Epidermal melanocyte (primary cell): ENCODE results near the gene ELK4.

ENCODE experiments used
- DNase-seq: peaks from one replicate; pipeline ENCODE4 v3.0.0; 2011; ENCODE audit warnings: low spot score; ENCODE audit not compliant: insufficient read length

Gene ELK4

DNA sequence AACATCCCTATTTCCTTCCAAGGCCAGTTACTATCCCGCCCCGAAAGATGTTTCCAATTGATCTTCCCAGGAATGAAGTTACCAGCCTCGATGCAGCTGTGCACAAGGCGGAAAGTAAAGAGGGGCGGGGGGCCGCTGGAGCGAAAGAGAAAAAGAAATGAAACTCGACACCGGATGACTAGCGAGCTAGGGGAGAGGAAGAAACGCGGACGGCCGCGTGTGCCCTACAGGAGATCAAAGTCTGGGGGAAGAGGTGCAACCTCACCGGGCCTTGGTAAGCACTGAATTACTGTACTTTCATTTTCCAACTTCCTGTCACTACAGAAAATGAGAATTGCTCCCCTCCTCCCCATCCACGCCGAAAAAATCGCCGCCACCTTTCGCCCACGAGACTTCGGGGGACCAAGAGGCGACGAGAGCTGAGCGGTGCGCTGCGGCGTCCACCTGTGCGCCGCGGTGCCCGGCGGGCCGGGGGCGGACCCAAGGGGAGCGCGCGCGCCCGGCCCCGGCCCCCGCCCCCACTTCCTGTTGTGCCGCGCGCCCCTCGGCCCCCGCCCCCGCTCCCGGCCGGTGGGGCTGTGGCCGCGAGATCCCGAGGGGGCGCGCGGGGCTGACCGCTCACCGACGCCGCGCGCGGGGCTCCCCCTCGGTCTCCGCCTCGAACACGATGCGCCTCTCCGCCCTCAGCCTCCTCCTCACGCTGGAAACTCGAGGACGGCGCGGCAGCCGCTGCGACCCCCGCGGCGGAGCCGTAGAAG lies 622 bp downstream of the ELK4 start:
- DNase-seq: peak; percentile 27

DNA sequence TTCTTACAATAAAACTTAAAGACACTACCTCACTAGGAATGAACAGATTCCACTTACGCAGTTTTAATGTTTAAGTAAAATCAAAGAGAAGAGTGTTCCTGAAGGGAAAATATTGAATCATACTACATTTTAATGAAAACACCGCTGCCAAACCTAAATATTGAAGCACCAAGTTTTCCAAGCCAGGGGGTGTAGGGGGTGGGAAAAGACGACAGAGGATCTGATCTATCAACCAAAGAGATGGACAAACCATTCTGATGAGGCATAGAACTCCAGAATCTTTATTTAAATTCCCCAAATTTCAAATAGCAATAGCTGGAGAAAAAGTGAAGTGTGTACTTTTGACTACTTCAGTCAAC lies 1.2 kb downstream of the ELK4 start:
- DNase-seq: no peak

DNA sequence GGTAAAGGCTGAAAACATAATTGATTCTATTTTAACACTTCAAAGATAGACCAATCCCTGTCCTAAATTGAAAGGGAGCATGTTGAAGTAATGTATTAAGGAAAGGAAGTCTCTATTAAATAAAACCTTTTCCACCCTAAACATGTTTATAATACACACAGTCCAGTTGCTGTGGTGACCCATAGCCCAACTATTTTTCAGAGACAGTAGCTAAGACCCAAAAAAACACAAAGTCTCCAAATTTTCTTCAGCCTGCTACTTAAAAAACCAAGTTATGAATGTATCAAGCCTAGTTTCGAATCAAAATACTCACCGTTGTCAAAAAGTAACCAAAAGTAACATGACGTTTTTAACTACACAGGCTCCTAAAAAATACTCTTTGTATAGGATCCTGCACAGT lies 1.6 kb downstream of the ELK4 start:
- no peak for DNase-seq

DNA sequence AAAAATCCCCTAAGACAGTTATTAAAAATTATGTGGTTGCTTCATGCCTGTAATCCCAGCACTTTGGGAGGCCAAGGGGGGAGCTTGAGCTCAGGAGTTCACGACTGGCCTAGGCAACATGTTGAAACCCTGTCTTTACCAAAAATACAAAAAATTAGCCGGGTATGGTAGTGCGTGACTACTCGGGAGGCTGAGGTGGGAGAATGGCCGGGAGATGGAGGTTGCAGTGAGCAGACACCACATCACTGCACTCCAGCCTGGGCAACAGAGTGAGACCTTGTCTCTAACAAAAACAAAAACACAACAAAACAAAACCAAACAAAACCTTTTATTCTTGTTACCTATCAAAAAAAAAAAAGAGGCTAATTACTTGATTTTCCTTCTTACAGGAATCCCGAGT lies 2.1 kb downstream of the ELK4 start:
- DNase-seq: no peak

DNA sequence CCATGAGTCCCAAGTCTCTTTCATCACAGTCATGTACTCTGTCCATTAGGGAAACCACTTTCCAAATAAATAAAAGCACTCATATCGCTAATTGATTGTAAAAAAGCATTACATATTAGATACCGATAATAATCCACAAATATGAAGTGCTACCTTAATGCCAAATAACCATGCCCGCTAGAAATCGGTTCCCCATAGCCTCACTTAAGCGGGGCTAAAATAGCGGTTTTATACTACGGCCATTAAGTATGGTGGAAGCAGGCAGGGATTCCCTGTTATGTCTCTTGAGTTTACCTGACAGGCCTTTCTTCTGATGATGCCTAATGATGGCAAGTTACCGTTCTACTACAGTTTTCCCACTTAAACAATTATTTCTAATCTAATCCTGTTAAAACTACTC lies 3.9 kb downstream of the ELK4 start:
- no peak for DNase-seq

DNA sequence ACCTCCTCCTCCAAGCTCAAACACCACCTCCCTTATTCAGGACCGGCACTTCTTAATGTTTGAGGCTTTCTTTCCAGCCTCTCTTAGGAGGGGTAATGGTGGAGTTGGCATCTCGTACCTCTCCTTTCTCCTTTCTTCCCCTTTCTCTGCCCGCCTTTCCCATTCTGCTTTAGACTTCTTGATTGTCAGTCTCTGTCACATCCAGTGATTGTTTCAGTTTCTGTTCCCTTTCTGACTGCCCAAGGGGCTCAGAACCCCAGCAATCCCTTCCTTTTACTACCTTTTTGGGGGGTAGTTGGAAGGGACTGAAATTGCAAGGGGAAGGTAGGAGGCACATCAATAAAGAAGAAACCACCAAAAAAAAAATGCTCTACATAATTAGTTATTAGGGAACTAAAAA lies 5.6 kb downstream of the ELK4 start:
- no peak for DNase-seq

DNA sequence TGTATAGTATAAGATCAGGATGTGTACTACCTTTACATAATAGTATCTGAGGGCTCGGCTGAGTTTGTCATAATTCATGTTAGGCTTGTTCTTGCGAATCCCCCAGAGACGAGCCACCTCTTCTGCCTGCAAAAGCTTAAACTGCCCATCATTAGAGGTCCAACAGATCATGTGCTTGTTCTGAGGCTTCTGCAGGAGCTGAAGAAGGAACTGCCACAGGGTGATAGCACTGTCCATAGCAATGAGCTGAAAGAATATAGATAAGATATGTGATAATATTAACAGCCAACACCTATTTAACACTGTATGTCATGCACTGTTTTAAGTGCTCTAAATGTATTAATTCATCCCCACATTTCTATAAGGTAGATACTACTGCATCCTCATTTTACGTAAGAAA lies 8.2 kb downstream of the ELK4 start:
- no peak for DNase-seq

DNA sequence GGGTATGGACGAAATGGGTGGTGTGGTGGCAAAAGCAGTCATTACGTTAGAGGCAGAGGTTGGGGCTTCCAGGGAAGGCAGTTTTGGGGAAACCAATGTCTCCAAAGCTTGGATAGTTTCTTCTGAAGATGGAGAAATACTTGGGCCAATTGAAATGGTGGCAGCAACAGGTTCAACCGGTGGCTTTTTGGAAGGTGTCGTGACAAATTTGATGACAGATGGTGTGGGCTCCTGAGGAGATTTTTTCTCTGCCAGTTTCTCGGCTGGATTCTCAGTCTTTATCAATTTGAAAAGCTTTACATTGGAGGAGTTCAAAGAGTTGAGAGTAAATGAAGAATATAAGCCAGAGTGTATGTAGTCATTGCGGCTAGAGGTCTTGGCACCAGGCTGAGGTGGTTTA lies 11.5 kb downstream of the ELK4 start:
- DNase-seq: no peak

DNA sequence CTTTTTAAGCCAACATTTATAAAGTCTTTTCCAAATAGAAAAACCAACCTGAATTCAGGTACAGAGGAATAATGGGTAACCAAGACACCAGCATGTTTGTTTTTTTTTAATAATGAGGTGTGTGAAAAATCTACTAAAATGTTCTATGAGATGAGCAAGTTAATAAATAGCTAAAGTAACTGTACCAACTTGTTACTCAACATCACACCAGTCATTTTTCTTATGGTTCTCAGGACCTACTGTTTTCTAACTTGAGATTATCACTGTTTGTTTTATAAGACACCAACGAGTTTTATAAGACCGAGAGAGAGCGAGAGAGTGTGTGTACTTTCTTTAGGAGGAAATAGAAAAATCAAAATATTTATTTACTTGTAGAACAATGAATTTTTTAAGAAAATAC lies 12.4 kb downstream of the ELK4 start:
- no peak for DNase-seq

DNA sequence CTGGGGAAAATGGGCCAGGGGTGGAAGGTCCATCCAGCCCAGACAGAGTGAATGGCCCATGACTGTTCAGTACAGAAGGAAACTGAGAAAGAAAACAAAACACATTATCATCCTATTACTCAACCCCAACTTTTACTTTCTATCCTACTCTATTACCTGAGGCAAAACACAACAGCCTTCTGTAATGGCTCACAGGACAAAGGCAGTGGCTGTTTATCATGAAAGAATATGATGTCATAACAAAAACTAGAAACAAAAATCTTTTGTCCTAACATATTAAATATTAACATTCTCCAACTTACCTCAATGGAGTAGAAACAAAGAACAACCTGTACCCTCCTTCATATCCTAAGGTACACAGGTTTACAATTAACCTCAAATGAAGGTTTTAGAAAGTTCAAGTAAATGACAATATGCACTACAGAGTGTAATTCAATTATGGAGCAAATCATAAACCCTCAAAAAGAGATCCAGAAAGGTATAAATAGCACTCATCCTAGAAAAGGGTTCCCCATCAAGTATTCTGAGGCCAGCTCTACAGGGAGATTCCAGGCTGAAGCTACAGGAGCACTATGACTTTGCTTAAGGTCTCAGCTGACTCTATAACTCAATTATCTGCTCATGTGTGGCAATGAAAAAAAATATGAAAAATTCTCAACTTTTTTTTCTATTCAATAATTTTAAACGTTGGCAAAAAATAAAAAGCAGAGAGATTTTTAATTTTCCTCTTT lies 15.1 kb downstream of the ELK4 start:
- DNase-seq: no peak

DNA sequence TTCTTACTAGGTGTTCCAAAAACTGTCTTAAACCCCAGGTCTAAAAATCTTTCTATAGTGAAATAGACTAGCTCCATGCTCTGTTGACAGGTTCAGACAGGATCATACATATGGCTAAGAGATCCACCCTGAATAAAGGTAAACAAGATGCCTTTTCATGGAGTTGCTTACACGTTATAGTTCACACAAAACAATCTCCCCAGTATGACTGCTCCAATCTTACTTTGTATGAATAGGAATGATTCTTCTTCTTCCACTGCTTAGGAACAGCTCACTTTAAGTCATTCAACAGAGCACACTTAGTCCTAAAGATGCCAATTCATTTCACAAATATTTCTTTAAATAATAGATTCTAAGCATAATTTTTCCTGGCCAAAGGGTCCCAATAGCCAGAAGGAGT lies 16.0 kb downstream of the ELK4 start:
- no peak for DNase-seq

DNA sequence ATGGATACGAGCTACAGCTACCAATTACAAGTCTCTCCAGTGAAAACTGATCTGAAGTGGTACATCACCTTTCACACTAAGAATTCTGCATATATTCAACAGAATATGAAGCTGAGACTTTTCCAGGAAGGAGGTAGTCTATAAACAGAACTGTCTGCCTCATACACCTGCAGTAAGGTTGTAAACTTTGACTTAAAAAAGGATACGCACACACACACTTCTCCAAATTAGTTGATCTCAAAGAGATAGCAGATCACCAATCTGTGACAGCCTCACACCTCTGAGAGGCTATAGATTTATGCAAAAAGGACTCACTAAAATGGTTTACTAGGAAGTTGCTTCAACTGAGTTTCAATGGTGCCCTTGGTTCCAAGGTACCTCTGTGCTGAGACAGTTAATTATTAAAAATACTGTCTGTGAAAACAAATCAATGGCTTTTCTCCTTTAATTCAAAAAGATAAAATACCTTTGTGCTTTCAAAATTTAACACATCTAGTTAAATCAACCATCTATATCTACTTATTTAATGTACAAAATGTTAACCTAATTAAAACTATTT lies 17.9 kb downstream of the ELK4 start:
- DNase-seq: no peak

DNA sequence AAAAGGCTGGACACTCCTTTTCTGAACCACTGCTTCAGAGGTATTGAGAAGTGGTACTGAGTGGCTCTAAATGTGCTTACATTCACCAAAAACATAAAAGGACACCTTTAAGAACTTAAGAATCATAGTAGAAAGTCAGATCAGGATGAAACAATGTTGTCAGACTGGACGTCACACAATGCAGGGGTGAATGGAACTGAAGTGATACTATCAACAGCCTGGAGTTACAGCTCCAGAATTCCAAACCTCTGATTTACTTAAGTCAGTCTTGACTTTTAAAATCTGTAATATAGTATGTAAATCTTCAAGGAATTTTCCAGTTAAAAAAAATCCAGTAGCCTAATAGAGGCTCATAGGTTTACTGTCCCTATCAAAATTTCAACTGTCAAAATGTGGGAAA lies 19.3 kb downstream of the ELK4 start:
- no peak for DNase-seq

DNA sequence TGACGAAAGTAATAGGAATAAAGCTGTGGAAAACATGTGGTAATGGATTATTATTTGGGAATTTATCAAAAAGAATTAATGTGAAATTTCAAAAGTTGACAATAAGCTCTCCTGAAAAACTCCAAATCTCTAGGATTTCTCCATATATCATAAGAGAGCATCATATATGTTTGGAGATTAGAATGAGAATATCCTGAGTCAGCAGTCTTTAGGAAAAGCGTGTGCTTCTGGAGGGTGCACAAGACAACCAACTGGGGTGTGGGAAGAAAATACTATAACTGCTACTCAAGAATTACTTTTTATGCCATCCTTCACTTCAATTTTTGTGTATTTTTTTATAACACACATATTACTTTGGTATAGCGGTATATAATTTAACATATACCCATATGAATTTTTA lies 19.7 kb downstream of the ELK4 start:
- no peak for DNase-seq

DNA sequence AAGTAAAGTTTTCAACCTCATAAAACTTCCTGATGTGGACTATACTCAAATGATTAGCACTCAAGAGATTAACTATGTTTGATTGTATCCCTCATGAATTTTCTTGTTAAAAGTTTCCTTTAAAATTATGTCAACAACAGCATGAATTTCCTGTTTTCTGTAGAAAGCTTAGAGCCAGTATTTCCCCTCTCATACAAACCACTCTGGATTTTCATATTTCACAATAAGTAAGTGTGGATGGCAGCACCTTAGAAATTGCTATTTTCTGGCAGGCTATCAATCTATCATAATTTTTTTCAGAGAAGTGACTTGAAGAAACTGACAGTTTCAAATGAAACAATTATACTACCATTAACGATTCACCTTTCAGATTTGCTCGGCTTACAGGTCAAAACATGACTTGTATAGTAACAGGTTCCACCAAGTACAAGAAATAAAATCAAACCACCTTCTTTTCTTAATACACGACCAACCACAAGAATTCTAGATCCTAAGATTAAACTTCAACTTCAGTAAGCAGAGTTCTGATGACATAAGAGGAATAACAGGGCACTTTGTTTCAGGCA lies 20.8 kb downstream of the ELK4 start:
- no peak for DNase-seq

DNA sequence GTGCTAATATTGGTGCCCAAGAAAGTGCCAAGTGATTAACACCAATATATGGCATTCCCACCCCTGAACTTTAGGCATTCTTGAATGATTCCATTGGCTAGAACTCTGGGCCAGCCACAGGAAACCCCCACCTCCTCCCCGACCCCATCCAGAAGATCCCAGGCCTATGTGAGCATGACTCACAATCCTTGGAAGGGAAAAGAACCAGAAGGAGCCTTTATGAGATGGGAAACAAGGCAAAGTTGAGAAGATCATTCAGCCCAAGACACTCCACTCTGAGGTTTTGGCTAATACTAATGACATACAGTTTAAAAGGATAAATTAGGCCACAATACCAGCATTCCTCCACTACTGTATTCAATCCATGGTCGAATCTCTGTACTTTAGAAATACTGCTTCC lies 21.8 kb downstream of the ELK4 start:
- no peak for DNase-seq

DNA sequence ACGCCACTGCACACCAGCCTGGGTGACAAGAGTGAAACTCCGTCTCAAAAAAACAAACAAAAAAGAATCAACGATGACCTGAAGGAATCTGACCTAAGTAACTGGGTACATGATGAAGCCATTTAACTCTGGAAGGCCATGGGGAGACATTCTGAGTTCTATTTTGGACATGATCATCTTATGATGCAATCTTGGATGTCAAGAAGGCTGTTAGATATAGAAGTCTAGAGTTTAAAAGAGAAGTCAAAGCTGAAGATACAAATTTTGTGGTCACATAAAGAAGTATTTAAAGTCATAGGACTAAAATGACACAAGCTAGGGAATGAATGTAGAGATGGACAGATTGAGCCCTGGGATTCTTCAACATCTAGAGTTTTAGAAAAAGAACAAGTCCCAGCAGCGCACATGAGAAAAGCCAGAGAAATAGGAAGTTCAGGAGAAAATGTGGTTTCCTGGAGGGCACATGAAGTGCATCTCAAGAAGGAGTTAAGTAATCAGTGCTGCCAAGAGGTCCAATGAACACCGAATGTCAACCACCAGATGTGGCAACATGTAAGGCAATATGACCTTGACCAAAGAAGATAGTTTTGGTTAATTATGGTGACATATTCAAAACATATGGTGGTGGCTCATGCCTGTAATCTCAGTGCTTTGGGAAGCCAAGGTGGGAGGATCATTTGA lies 26.8 kb downstream of the ELK4 start:
- DNase-seq: no peak

DNA sequence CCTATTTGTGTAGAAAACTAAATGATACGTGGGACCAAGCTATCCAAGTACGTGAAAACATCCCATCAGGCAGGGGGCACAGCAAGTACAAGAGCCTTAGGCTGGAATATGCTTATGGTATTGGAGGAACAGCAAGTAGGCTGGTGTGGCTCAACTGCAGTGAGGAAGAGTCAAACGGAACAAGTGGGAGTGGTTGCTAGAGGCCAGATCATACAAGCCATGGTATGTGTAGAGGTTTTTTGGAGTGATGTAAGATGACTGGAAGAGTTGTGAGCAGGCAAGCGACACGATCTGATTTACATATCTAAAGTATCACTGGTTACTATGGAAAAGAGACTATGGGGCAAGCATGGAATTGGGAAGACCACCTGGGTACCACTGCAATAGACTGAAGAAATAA lies 27.8 kb downstream of the ELK4 start:
- no peak for DNase-seq

DNA sequence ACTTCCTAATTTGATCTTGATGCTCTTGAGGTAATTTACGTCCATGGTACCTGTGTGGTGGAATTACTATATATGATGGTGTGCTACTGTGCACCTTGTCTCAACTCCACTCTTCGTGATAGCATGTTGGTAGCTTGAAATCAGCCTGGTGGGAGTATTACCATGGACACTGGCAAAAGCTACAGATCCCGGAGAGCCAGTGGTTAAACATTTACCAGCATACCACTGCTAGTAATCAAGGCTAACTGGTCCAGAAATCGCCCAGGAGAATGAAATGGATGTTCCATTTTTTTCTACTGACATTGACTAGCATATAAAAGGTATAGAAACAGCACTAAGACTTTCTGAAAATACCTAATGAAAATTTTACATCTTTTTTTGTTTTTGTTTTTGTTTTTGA lies 30.6 kb downstream of the ELK4 start:
- no peak for DNase-seq

DNA sequence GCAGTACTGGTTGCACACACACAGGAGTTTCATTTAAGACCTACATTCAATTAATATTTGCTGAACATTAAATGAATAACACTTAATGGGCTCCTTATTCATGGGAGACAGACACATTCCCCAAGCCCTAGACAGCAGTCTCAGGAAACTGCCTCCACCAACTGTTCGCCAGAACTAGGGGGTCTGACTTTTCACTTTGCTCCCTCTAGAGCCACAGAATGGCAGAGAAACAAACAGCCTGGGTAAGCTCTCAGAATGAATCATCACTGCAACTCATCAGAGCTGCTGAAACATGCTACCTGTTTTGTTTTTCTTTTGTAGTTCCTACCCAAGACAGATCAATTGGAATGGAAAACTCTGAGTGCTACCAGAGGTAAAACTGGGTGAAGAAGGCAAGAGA lies 31.7 kb downstream of the ELK4 start:
- no peak for DNase-seq

DNA sequence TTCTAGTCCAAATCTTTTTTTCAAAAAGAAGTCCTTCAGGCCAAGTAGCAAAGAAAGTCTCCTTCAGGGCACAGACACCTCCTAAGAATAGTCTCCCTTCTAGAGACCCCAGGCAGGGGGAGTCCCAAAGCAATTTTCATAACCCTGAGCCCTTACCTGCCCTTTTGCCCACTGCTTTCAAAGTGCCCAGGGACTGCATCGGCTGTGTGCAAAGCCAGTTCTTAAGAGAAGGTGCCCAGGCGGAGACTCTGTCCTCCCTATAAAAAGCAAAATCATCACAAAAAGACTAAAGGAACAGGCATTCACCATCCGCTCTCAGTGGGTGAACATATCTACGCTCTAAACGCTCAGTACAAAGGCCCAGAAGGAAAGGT lies 32.2 kb downstream of the ELK4 start:
- no peak for DNase-seq
